ENCODE measurements around the gene SMYD4.
A peak's percentile ranks its signal among the peaks of the same experiment; 100 is the strongest.
"Not testable (repeated sequence)": the region's sequence is repeated elsewhere in the genome, so short reads cannot be mapped to it uniquely, and the experiment has no call there.

Gene SMYD4

DNA sequence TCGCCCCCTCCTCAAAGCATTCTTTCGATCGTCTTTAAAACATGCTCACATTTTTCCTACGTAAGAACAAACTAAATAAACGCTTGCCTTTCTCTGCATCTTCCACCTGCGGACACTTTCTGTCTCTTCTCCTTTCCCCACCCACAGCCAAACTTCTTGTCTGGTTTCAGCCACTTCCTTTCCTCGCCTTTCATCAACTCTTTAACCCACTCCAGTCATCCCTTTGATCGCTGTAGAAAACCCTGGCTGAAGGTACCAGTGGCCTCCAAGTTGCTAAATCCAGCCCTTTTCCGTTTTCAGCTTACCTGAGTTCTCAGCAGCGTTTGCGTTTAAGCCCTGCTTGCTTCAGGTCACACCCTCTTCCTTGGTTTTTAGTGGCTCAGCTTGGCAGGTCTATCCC is 586 bp upstream of the SMYD4 start:
- Histone ChIP-seq H3K9me3 (ENCODE audit: control insufficient read depth, insufficient read depth, low read length) (no peaks in the 10 kb centered on the region), H3K27ac (ENCODE audit: low read length) (no peak overlapping the region), H3K4me3 (ENCODE audit: low read length) (peak overlapping the region; percentile 95; the same call in 1 of the 2 replicates), H3K27me3 (ENCODE audit: control insufficient read depth, insufficient read depth, low read length) (no peaks in the 10 kb centered on the region), H3K4me1 (ENCODE audit: control insufficient read depth, insufficient read depth, low read length) (no peaks in the 10 kb centered on the region), H3K36me3 (ENCODE audit: control insufficient read depth, insufficient read depth, low read length) (peaks cover 7% of the 10 kb centered on the region; the same call in 1 of the 2 replicates)
- no CpG with 5 or more reads among the region's 11 CpGs for WGBS (ENCODE audit: insufficient coverage, insufficient read length)
- no peak for DNase-seq (ENCODE audit: low read depth, low spot score)

DNA sequence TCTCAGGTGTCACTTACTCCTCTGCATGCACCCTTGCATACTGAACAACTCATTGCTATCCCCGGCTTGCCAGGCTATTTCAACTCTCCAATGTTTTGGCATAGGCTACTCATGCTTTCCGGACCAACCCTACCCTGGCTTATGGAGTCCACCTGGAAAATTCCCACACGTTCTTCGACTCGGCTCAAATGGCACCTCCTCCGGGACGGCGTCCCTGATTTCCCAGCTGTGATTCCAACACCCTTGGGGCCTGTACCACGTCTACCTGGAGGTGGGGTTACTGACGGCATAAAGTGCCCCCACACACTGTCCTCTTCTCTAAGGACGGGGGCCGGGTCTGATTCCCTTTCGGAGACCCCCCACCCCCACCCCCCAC is 498 bp downstream of the SMYD4 start:
- Histone ChIP-seq H3K27ac (ENCODE audit: low read length) (no peak overlapping the region), H3K36me3 (ENCODE audit: control insufficient read depth, insufficient read depth, low read length) (peaks cover 7% of the 10 kb centered on the region; the same call in 1 of the 2 replicates), H3K4me1 (ENCODE audit: control insufficient read depth, insufficient read depth, low read length) (no peaks in the 10 kb centered on the region), H3K9me3 (ENCODE audit: control insufficient read depth, insufficient read depth, low read length) (no peaks in the 10 kb centered on the region), H3K27me3 (ENCODE audit: control insufficient read depth, insufficient read depth, low read length) (no peaks in the 10 kb centered on the region), H3K4me3 (ENCODE audit: low read length) (peak overlapping the region; percentile 95; the same call in 1 of the 2 replicates)
- WGBS (ENCODE audit: insufficient coverage, insufficient read length) = no CpG with 5 or more reads among the region's 13 CpGs
- DNase-seq (ENCODE audit: low read depth, low spot score) = no peak

DNA sequence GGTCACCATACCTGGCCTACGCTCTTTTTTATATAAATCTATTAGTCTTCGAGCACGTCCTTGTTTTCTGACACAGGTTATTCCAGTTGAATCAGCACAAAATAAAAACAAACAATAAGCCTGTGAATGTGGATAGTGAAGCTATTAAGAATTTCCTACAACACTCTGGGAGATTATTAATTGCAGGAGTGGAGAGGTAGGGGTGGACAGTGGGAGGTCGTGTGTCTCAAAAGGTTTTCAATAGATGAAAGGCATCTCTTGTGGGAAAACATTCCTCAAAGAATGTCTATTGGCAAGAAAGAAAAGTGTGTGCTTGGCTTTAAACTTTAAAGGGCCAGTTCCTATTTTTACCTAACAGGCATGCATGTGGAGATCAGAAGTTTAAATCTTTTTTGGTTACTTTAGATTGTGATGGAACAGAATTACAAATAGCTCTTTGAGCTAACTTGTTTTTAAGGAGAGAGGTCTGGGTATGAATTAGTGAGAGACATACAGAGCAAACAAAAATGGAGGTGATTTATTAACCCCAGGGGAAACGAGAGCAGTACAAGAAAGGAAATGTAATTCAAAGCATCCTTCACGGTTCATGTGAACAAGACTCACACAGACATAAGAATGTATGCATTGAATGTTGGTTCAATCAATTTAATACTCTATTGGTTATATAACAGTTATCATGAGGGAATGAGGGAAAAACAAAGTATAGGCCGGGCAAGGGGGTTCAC is 9.0 kb downstream of the SMYD4 start:
- H3K36me3 ChIP-seq (ENCODE audit: control insufficient read depth, insufficient read depth, low read length) = no peaks in the 10 kb centered on the region
- H3K4me3 ChIP-seq (ENCODE audit: low read length) = no peak overlapping the region
- no peaks in the 10 kb centered on the region for H3K27me3 ChIP-seq (ENCODE audit: control insufficient read depth, insufficient read depth, low read length)
- no peaks in the 10 kb centered on the region for H3K4me1 ChIP-seq (ENCODE audit: control insufficient read depth, insufficient read depth, low read length)
- DNase-seq (ENCODE audit: low read depth, low spot score) = no peak
- no peaks in the 10 kb centered on the region for H3K9me3 ChIP-seq (ENCODE audit: control insufficient read depth, insufficient read depth, low read length)
- WGBS (ENCODE audit: insufficient coverage, insufficient read length) = no CpG with 5 or more reads among the region's 7 CpGs
- H3K27ac ChIP-seq (ENCODE audit: low read length) = no peak overlapping the region

DNA sequence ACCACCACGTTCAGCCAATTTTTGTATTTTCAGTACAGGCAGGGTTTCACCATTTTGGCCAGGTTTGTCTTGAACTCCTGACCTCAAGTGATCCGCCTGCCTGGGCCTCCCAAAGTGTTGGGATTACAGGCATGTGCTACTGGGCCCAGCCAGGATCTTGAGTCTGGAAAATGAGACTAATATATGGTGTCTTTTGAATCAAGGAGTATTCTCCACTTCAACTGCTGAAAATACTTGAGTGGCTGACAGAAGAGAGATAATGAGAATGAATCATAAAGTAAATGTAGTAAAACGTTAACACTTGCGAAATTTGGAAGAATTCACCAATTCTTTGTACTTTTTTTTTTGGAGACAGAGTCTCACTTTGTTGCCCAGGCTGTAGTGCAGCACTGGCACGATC is 16.6 kb downstream of the SMYD4 start:
- Histone ChIP-seq H3K4me3 (ENCODE audit: low read length) (no peak overlapping the region), H3K36me3 (ENCODE audit: control insufficient read depth, insufficient read depth, low read length) (peaks cover 4% of the 10 kb centered on the region), H3K9me3 (ENCODE audit: control insufficient read depth, insufficient read depth, low read length) (no peaks in the 10 kb centered on the region), H3K4me1 (ENCODE audit: control insufficient read depth, insufficient read depth, low read length) (no peaks in the 10 kb centered on the region), H3K27me3 (ENCODE audit: control insufficient read depth, insufficient read depth, low read length) (no peaks in the 10 kb centered on the region), H3K27ac (ENCODE audit: low read length) (no peak overlapping the region)
- DNase-seq (ENCODE audit: low read depth, low spot score) = no peak
- no CpG with 5 or more reads among the region's 5 CpGs for WGBS (ENCODE audit: insufficient coverage, insufficient read length)

DNA sequence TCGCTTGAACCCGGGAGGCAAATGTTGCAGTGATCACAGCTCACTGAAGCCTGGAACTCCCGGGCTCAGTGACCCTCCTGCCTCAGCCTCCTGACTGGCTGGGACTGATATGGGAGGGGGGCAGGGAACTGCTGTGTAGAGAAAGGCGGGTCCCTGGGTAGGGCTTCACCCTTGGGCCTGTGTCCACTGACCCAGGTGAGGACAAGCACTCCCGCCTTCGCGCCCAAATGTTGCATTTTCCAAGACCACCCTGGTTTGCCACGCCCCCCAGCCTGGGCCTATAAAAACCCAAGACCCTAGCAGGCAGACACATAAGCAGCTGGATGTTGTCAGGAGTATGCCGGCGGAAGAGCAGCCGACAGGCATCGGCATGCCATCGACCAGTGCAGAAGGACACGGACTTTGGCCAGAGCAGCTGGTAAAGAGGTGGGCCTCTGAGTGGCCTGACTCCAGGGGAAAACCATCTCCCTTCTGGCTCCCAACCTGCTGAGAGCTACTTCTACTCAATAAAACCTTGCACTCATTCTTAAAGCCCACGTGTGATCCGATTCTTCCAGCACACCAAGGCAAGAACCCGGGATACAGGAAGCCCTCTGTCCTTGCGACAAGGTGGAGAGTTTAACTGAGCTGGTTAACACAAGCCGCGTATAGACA is 19.1 kb downstream of the SMYD4 start:
- WGBS (ENCODE audit: insufficient coverage, insufficient read length) = no CpG with 5 or more reads among the region's 20 CpGs
- H3K4me3 ChIP-seq (ENCODE audit: low read length) = no peak overlapping the region
- H3K27ac ChIP-seq (ENCODE audit: low read length) = no peak overlapping the region
- H3K4me1 ChIP-seq (ENCODE audit: control insufficient read depth, insufficient read depth, low read length) = no peaks in the 10 kb centered on the region
- no peaks in the 10 kb centered on the region for H3K9me3 ChIP-seq (ENCODE audit: control insufficient read depth, insufficient read depth, low read length)
- peaks cover 4% of the 10 kb centered on the region for H3K36me3 ChIP-seq (ENCODE audit: control insufficient read depth, insufficient read depth, low read length)
- no peaks in the 10 kb centered on the region for H3K27me3 ChIP-seq (ENCODE audit: control insufficient read depth, insufficient read depth, low read length)
- no peak for DNase-seq (ENCODE audit: low read depth, low spot score)

DNA sequence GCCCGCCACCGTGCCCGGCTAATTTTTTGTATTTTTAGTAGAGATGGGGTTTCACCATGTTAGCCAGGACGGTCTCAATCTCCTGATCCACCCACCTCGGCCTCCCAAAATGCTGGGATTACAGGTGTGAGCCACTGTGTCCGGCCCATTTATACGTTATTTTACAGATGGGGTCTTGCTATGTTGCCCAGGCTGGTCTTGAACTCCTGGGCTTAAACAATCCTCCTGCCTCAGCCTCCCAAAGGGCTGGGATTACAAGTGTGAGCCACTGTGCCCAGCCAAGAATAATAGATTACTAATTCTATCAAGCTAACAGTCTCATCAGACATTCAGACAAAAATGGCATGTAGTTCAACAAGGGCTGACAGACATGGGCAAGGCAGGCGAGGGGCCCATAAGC is 19.9 kb downstream of the SMYD4 start:
- H3K27me3 ChIP-seq (ENCODE audit: control insufficient read depth, insufficient read depth, low read length); H3K9me3 ChIP-seq (ENCODE audit: control insufficient read depth, insufficient read depth, low read length); H3K27ac ChIP-seq (ENCODE audit: low read length); H3K4me3 ChIP-seq (ENCODE audit: low read length); H3K4me1 ChIP-seq (ENCODE audit: control insufficient read depth, insufficient read depth, low read length); DNase-seq (ENCODE audit: low read depth, low spot score); H3K36me3 ChIP-seq (ENCODE audit: control insufficient read depth, insufficient read depth, low read length): not testable (repeated sequence)
- WGBS (ENCODE audit: insufficient coverage, insufficient read length) = no CpG with 5 or more reads among the region's 8 CpGs

DNA sequence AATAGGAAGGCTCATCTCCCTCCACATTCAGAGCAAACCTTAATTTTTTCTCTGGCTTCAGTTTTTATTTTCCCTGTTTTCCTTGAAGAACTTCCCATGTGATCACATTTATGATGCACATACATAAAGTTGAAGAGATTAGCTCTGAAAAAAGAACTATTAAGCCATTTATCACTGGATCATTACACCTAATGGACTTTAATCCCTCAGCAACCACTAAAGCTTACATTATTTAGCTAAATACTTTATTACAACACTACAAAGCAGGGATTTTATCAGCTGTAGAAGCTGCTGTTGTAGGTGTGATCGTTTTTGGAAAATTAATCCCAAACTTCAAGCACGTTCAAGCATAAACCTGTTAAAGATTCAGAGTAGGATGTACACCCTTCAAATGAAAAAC is 21.1 kb downstream of the SMYD4 start:
- Histone ChIP-seq H3K4me1 (ENCODE audit: control insufficient read depth, insufficient read depth, low read length) (no peaks in the 10 kb centered on the region), H3K9me3 (ENCODE audit: control insufficient read depth, insufficient read depth, low read length) (no peaks in the 10 kb centered on the region), H3K27me3 (ENCODE audit: control insufficient read depth, insufficient read depth, low read length) (no peaks in the 10 kb centered on the region), H3K4me3 (ENCODE audit: low read length) (no peak overlapping the region), H3K27ac (ENCODE audit: low read length) (no peak overlapping the region), H3K36me3 (ENCODE audit: control insufficient read depth, insufficient read depth, low read length) (peaks cover 6% of the 10 kb centered on the region)
- DNase-seq (ENCODE audit: low read depth, low spot score) = no peak
- WGBS (ENCODE audit: insufficient coverage, insufficient read length) = no CpG with 5 or more reads among the region's 2 CpGs

DNA sequence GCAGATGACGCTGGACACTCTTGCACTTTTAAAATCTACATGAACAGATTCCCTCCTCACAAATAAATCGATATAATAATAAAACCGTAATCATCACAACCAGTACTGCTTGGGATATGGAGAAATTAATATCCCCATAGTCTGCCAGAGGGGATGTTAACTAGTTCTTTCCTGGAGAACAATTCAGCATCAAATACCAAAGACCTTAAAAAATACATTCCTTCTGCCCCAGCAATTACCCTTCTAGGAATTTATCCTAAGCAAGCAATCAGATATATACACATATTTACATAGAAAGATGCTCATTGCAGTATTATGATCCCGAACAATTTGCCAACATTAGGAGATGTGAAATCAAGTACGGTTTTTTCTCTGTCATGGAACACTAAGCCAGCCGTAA is 21.8 kb downstream of the SMYD4 start:
- Histone ChIP-seq H3K36me3 (ENCODE audit: control insufficient read depth, insufficient read depth, low read length) (peaks cover 6% of the 10 kb centered on the region), H3K4me1 (ENCODE audit: control insufficient read depth, insufficient read depth, low read length) (no peaks in the 10 kb centered on the region), H3K27ac (ENCODE audit: low read length) (no peak overlapping the region), H3K27me3 (ENCODE audit: control insufficient read depth, insufficient read depth, low read length) (no peaks in the 10 kb centered on the region), H3K9me3 (ENCODE audit: control insufficient read depth, insufficient read depth, low read length) (no peaks in the 10 kb centered on the region), H3K4me3 (ENCODE audit: low read length) (no peak overlapping the region)
- no peak for DNase-seq (ENCODE audit: low read depth, low spot score)
- WGBS (ENCODE audit: insufficient coverage, insufficient read length) = 100% methylated on average over 2 of the region's 6 CpGs

DNA sequence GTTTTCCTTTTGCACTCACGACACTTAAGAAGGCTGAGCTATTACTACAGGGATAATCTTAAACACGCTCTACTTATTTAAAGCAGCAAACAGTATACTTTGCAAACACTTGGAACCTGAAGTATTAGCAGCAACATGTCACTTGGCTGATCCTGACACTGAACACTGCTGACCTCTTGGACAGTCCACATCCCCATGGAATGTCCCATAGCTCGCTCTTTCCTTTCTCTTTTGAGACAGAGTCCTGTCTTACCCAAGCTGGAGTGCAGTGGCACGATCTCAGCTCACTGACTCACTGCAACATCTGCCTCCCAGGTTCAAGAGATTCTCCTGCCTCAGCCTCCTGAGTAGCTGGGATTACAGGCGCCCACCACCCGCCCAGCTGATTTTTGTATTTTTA is 26.4 kb downstream of the SMYD4 start:
- Histone ChIP-seq H3K27me3 (ENCODE audit: control insufficient read depth, insufficient read depth, low read length) (no peaks in the 10 kb centered on the region), H3K27ac (ENCODE audit: low read length) (no peak overlapping the region), H3K36me3 (ENCODE audit: control insufficient read depth, insufficient read depth, low read length) (peaks cover 13% of the 10 kb centered on the region; the same call in 1 of the 2 replicates), H3K9me3 (ENCODE audit: control insufficient read depth, insufficient read depth, low read length) (no peaks in the 10 kb centered on the region), H3K4me1 (ENCODE audit: control insufficient read depth, insufficient read depth, low read length) (no peaks in the 10 kb centered on the region), H3K4me3 (ENCODE audit: low read length) (no peak overlapping the region)
- DNase-seq (ENCODE audit: low read depth, low spot score) = no peak
- no CpG with 5 or more reads among the region's 6 CpGs for WGBS (ENCODE audit: insufficient coverage, insufficient read length)

DNA sequence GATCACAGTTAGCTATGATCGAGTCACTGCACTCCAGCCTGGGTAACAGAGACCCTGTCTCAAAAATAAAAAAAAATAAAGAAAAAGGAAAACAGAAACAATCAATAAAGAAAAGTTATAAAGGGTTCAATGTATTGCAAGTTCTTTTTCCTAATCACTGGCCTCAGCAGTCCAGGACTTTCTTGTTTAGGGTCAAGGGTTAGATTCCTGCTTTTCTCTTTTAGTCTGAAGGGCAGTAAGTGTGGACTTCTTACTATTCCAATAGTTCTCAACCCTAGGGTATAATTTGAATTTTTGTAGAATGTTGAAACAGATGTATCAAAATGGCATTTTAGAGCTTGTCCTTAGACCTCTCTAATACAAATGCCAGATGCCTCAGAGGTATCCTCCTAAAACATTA is 27.3 kb downstream of the SMYD4 start:
- no CpG with 5 or more reads among the region's 1 CpG for WGBS (ENCODE audit: insufficient coverage, insufficient read length)
- DNase-seq (ENCODE audit: low read depth, low spot score) = no peak
- H3K36me3 ChIP-seq (ENCODE audit: control insufficient read depth, insufficient read depth, low read length) = peaks cover 13% of the 10 kb centered on the region; the same call in 1 of the 2 replicates
- no peak overlapping the region for H3K4me3 ChIP-seq (ENCODE audit: low read length)
- H3K4me1 ChIP-seq (ENCODE audit: control insufficient read depth, insufficient read depth, low read length) = no peaks in the 10 kb centered on the region
- H3K27me3 ChIP-seq (ENCODE audit: control insufficient read depth, insufficient read depth, low read length) = no peaks in the 10 kb centered on the region
- no peak overlapping the region for H3K27ac ChIP-seq (ENCODE audit: low read length)
- no peaks in the 10 kb centered on the region for H3K9me3 ChIP-seq (ENCODE audit: control insufficient read depth, insufficient read depth, low read length)

DNA sequence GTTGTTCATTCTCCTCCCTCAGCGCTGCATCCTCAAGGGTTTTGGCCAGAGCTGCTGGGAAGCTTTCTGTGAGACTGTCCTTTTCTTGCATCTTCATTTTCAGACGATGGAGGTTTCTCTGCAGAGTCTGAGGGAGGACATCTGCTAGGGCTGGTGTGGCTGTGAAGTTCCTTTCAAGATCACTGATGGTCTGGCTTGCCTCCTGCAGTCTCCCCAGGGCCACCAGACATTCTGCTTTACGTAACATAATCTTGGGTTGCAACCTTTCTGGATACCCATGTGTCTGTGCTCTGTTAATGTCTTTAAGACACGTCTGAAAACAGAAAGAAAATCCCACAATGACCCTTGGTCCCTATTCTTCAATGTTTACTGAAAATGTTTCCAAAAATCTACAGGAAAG is 29.0 kb downstream of the SMYD4 start:
- H3K9me3 ChIP-seq (ENCODE audit: control insufficient read depth, insufficient read depth, low read length) = no peaks in the 10 kb centered on the region
- no peak overlapping the region for H3K27ac ChIP-seq (ENCODE audit: low read length)
- no CpG with 5 or more reads among the region's 4 CpGs for WGBS (ENCODE audit: insufficient coverage, insufficient read length)
- H3K27me3 ChIP-seq (ENCODE audit: control insufficient read depth, insufficient read depth, low read length) = no peaks in the 10 kb centered on the region
- DNase-seq (ENCODE audit: low read depth, low spot score) = no peak
- no peaks in the 10 kb centered on the region for H3K4me1 ChIP-seq (ENCODE audit: control insufficient read depth, insufficient read depth, low read length)
- peaks cover 13% of the 10 kb centered on the region; the same call in 1 of the 2 replicates for H3K36me3 ChIP-seq (ENCODE audit: control insufficient read depth, insufficient read depth, low read length)
- H3K4me3 ChIP-seq (ENCODE audit: low read length) = no peak overlapping the region
